Measurements from ENCODE around the gene TUBG2. TPM values are rescaled to one million over a fixed set of nuclear protein-coding genes. Genes with fewer than 3 reads are reported as not detected.
A peak's percentile ranks its signal among the peaks of the same experiment; 100 is the strongest.

The TUBG2 gene
- total RNA-seq, 1 donor from 2014 or later = 9.4 TPM

DNA sequence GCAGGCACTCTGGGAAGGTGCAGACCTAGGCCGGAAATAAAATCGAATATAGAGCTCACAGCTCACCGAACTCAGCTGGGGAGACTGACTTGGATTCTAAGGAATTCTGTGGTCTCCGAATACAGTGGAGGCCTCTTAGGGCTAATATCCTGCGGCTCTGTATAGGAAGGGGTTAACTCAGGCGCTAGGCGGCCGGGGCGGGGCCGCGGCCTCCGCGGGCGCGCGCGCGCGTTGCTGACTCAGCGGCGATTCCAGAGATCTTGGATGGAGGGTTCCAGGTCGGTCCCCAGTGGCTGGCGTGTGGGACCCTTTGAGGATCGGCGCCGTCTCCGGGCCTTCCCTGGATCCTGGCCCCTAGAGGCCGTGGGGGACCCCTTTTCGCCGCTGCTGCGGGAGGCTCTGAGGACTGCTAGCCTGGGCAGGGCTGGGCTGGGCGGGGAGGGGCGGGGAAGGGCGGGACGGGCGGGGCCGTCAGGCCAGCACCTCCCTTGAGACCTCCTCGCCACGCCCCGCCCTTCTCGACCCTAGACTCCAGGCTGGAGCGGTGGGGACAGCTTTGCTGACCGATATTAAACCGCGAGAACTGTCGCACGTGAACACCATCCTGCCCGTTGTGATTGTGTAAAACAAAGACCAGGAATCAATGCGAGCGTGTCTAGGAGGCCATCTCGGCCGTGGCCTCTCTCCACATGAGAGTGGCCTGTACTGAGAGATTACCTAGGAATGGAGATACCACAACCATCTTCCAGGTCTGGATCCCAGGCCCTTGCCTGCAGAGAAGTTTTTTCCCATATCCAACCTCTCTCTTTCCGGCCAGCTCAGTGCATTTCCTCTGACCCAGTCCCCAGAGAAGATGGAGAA, 19.1 kb downstream of the TUBG2 start:
- Mint-ChIP-seq H3K4me3 (peak overlapping the region; percentile 87), H3K4me1 (peaks cover 73% of the 10 kb centered on the region), H3K27me3 (peaks cover 14% of the 10 kb centered on the region), H3K27ac (peak overlapping the region; percentile 76), H3K36me3 (ENCODE audit: low read depth) (no peaks in the 10 kb centered on the region), H3K9me3 (no peaks in the 10 kb centered on the region)
- ChIA-PET POLR2A (interaction anchor here (1.1 to 5.5 kb wide), 9 partner anchors 9 to 638 kb away, joined by 3 to 43 read pairs (median 7); partner anchors contain the start of genes PSMC3IP, PSME3, RETREG3 and TUBG1), CTCF (interaction anchor here (1.2 to 4.6 kb wide), 4 partner anchors 69 to 100 kb away, joined by 3 to 53 read pairs (median 8); partner anchors contain the start of genes PSMC3IP, RETREG3 and TUBG1)
- DNase-seq = peak; percentile 85
- intact Hi-C loops (cut with micrococcal nuclease) = loop anchor here (1.0 to 5.0 kb wide), 5 partner anchors 19 to 759 kb away; partner anchors contain the start of genes ACLY, BECN1, NBR1 and PSME3
- peak; percentile 31 for ATAC-seq (ENCODE audit: low read depth)
- TF ChIP-seq, protein P1, sequence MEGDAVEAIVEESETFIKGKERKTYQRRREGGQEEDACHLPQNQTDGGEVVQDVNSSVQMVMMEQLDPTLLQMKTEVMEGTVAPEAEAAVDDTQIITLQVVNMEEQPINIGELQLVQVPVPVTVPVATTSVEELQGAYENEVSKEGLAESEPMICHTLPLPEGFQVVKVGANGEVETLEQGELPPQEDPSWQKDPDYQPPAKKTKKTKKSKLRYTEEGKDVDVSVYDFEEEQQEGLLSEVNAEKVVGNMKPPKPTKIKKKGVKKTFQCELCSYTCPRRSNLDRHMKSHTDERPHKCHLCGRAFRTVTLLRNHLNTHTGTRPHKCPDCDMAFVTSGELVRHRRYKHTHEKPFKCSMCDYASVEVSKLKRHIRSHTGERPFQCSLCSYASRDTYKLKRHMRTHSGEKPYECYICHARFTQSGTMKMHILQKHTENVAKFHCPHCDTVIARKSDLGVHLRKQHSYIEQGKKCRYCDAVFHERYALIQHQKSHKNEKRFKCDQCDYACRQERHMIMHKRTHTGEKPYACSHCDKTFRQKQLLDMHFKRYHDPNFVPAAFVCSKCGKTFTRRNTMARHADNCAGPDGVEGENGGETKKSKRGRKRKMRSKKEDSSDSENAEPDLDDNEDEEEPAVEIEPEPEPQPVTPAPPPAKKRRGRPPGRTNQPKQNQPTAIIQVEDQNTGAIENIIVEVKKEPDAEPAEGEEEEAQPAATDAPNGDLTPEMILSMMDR (IDR thresholded peaks at IDR 0.05) = no peak

DNA sequence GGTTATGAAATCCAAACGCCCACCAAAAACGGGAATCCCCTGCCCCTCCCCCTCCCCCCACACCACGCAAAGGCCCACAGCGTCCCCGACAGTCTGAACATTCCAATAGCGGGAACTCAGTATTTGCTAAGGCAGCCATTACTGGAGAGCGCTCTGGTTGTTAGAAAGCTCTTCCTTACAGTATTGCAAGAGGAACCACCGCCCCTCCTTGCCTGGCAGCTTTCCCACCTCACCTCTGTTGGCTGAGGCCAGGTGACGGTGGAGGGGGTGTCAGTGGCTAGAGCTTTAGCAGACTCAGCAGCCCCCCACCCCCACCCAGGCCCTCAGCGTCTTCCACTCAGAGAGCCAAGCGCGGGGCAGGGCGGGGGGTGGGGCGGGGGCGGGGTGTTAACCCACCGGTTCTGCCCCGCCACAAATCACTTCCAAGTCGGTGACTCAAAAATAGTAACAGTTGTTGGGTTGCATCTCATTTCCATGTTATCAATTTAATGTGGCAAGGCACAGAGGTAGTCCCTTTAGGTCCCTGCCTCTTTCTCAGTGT, 19.9 kb downstream of the TUBG2 start:
- H3K4me3 Mint-ChIP-seq = peak overlapping the region; percentile 87
- peak overlapping the region; percentile 91 for H3K27ac Mint-ChIP-seq
- POLR2A ChIA-PET = interaction anchor here (0.7 to 5.5 kb wide), 10 partner anchors 20 to 689 kb away, joined by 3 to 43 read pairs (median 6); partner anchors contain the start of genes PSMC3IP, PSME3, RETREG3 and TUBG1
- no peaks in the 10 kb centered on the region for H3K9me3 Mint-ChIP-seq
- intact Hi-C loops (cut with micrococcal nuclease) = loop anchor here (1.0 to 5.0 kb wide), 6 partner anchors 9 to 492 kb away; partner anchors contain the start of genes BECN1, NBR1, RETREG3 and TUBG1
- CTCF ChIA-PET = interaction anchor here (0.8 to 4.6 kb wide), 10 partner anchors 10 to 101 kb away, joined by 3 to 53 read pairs (median 4); partner anchors contain the start of genes PSMC3IP, RETREG3, TUBG1 and TUBG2
- no peaks in the 10 kb centered on the region for H3K36me3 Mint-ChIP-seq (ENCODE audit: low read depth)
- TF ChIP-seq, protein P1 (IDR thresholded peaks at IDR 0.05) = no peak
- no peak for ATAC-seq (ENCODE audit: low read depth)
- DNase-seq = no peak
- H3K27me3 Mint-ChIP-seq = peaks cover 14% of the 10 kb centered on the region
- H3K4me1 Mint-ChIP-seq = peaks cover 78% of the 10 kb centered on the region

DNA sequence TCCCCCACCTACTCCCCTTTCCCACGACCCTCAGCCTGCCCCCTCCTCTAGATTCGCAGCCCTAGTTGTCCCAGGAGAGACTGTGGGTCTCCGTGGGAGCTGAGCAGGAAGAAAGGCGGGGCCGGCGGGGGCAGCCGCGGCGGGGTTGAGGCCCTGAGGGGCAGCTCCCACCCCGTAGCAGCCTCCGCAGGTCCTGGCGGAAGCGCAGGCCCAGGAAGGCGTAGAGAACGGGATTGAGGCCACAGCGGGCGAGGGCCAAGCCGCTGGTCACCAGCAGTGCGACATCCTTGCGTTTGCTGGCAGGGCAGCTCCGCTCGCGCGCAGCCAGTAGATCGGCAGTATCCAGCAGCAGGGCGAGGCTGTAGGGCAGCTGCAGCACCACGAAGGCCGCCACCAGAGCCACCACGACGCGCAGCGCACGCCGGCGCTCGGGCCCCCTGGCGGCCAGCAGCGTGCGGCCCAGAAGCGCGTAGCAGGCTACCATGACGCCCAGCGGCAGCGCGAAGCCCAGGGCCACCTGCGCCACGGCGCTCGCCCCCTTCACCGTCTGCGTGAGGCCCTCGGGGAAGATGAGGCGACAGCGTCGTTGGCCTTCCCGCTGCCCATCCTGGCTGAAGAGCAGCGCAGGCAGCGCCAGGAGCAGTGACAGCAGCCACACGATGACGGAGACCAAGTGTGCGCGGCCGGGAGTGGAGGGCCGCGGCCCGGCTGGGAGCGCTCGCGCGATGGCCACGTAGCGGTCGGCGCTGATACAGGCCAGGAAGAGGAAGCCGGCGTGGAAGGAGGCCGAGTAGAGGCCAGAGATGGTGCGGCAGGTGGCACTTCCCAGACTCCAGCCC, 20.6 kb downstream of the TUBG2 start:
- ATAC-seq (ENCODE audit: low read depth) = peak; percentile 43
- TF ChIP-seq, protein P1 (IDR thresholded peaks at IDR 0.05) = no peak
- CTCF ChIA-PET = interaction anchor here (0.8 to 4.6 kb wide), 10 partner anchors 9 to 101 kb away, joined by 3 to 53 read pairs (median 4); partner anchors contain the start of genes PSMC3IP, RETREG3, TUBG1 and TUBG2
- H3K36me3 Mint-ChIP-seq (ENCODE audit: low read depth) = no peaks in the 10 kb centered on the region
- peak overlapping the region; percentile 78 for H3K4me3 Mint-ChIP-seq
- intact Hi-C loops (cut with micrococcal nuclease) = loop anchor here (1.0 to 5.0 kb wide), 7 partner anchors 9 to 491 kb away; partner anchors contain the start of genes BECN1, NBR1, RETREG3 and TUBG1
- H3K27me3 Mint-ChIP-seq = peaks cover 8% of the 10 kb centered on the region
- H3K27ac Mint-ChIP-seq = peak overlapping the region; percentile 91
- H3K4me1 Mint-ChIP-seq = peaks cover 71% of the 10 kb centered on the region
- DNase-seq = peak; percentile 78
- no peaks in the 10 kb centered on the region for H3K9me3 Mint-ChIP-seq
- POLR2A ChIA-PET = interaction anchor here (0.6 to 5.5 kb wide), 12 partner anchors 13 to 688 kb away, joined by 3 to 43 read pairs (median 4); partner anchors contain the start of genes PSMC3IP, PSME3, RETREG3 and TUBG1

DNA sequence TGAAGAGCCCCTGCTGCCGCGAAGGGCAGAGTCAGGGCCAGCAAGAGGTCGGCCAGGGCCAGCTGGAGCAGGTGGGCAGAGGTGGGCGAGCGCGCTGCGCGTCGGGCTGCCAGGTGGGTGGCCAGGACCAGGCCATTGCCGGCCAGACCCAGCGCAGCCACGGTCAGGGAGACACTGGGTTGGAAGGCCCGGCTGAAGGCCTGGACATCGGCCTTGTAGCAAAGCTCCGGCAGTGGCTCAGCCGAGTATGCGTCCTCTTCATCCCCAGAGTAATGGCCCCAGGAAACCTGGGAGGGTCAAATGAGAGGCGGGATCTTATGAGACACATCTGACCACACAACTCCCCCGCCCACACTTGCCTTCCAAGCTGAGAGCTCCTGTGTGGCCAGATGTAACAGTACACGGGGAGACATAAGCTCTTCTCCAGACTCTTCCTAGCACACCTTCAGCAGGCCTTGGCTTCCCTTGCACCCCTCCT, 21.3 kb downstream of the TUBG2 start:
- CTCF ChIA-PET = interaction anchor here (1.0 to 4.6 kb wide), 7 partner anchors 10 to 102 kb away, joined by 3 to 53 read pairs (median 4); partner anchors contain the start of genes PSMC3IP and VPS25
- no peaks in the 10 kb centered on the region for H3K9me3 Mint-ChIP-seq
- no peaks in the 10 kb centered on the region for H3K36me3 Mint-ChIP-seq (ENCODE audit: low read depth)
- H3K27me3 Mint-ChIP-seq = peaks cover 6% of the 10 kb centered on the region
- ATAC-seq (ENCODE audit: low read depth) = no peak
- H3K4me3 Mint-ChIP-seq = peak overlapping the region; percentile 78
- peaks cover 68% of the 10 kb centered on the region for H3K4me1 Mint-ChIP-seq
- TF ChIP-seq, protein P1 (IDR thresholded peaks at IDR 0.05) = no peak
- intact Hi-C loops (cut with micrococcal nuclease) = loop anchor here (5.0 kb wide), 1 partner anchor 42 kb away; no protein-coding TSS in a partner anchor
- no peak for DNase-seq
- POLR2A ChIA-PET = interaction anchor here (0.6 to 5.5 kb wide), 7 partner anchors 13 to 102 kb away, joined by 3 to 43 read pairs (median 3); partner anchors contain the start of genes PSMC3IP, RETREG3, TUBG1 and TUBG2
- peak overlapping the region; percentile 67 for H3K27ac Mint-ChIP-seq

Measured in activated B cell treated with CpG ODN at 0.5 μM for 24 hours (primary cell).